Breast epithelium (tissue), 4 donors: ENCODE results near the gene NHLRC2. TPM values are rescaled to one million over a fixed set of nuclear protein-coding genes. Genes with fewer than 3 reads are reported as not detected.

Experiments
- DNase-seq, 2 donors: peaks; one replicate each; pipeline ENCODE4 v3.0.0-alpha.2; 2019; ENCODE audit warnings: low spot score in 2 of 2
- H3K27ac ChIP-seq, 2 donors: fragments of 200-600 bp; sonication (generic) in 1 of 2; one replicate each; pipeline ENCODE4 v1.5.1; 2016 to 2019; ENCODE audit warnings: mild to moderate bottlenecking in 1 of 2
- H3K27me3 ChIP-seq, 2 donors: fragments of 200-600 bp; sonication (generic) in 1 of 2; one replicate each; pipeline versions ENCODE4 v1.5.1 to v1.6.0; 2017 to 2019; ENCODE audit warnings: control low read depth in 1 of 2, mild to moderate bottlenecking in 1 of 2
- H3K36me3 ChIP-seq: fragments of 200-600 bp; one replicate; pipeline ENCODE4 v1.5.1; 2019
- H3K4me1 ChIP-seq, 2 donors: fragments of 200-600 bp; sonication (generic); one replicate each; pipeline ENCODE4 v1.5.1; 2016 to 2019; ENCODE audit warnings: control low read depth in 1 of 2
- H3K4me3 ChIP-seq, 3 donors: fragments of 200-600 bp; sonication (generic); 1 replicate in 2 of 3; 2 replicates in 1 of 3; pipeline ENCODE4 v1.5.1; 2016 to 2019; ENCODE audit warnings: mild to moderate bottlenecking in 3 of 3, moderate library complexity in 2 of 3
- H3K9me3 ChIP-seq, 2 donors: fragments of 200-600 bp; sonication (generic) in 1 of 2; one replicate each; pipeline ENCODE4 v1.5.1; 2016 to 2019; ENCODE audit warnings: control low read depth in 1 of 2
- POLR2A ChIP-seq: fragments of 450-650 bp; IDR thresholded peaks from one replicate; pipeline ENCODE4 v1.6.1; 2016; ENCODE audit warnings: antibody characterized with exemption, mild to moderate bottlenecking, moderate library complexity
- POLR2AphosphoS5 ChIP-seq, 3 donors: sonication (generic); formaldehyde crosslinking; IDR thresholded peaks; one replicate each; pipeline ENCODE4 v1.6.1; 2017; ENCODE audit warnings: antibody characterized with exemption in 3 of 3
- intact Hi-C: fragments of 100-400 bp; cut with DNase I; formaldehyde crosslinking; loops from one replicate; pipeline ENCODE4 v1.15.1; 2023; ENCODE audit warnings: low total_unique reads
- total RNA-seq, 3 donors: library from RNA; depleted of rRNA; stranded (reverse); fragments of >200 nt; gene quantifications; one replicate each; pipeline ENCODE4 v1.1.0, GENCODE V29; 2016
- TF ChIP-seq, protein P1 (sequence below), 3 donors: fragments of 450-650 bp; IDR thresholded peaks; one replicate each; pipeline ENCODE4 v1.5.1; 2016 to 2017; ENCODE audit warnings: antibody characterized with exemption in 3 of 3, mild to moderate bottlenecking in 3 of 3, moderate library complexity in 3 of 3

The NHLRC2 gene
- total RNA-seq, 3 donors from 2014 or later: 36.4 to 84.3 (median 56.0) TPM

DNA sequence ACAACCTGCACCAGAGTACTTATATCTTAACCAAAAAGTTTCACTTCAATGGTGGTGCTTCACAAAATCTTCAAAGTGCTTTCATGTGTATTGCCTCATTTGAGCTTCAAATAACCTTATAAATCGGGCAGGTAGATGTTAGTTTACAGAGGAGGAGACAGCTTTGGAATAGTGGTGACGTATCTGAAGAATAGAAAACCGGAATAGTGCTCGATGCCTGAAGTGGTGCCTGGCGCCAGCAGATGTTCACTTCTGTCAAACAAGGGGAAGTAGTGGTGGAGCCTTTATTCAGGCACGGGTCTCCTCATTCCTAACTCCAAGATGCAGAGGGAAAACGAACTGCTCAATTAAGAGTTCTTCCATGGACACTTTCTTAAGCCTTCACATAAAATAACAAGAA, 58.1 kb downstream of the NHLRC2 start:
- intact Hi-C loops: no loop called here
- Histone ChIP-seq H3K4me3 (no peak overlapping the region), H3K4me1 (no peaks in the 10 kb centered on the region), H3K27ac (no peak overlapping the region), H3K9me3 (no peaks in the 10 kb centered on the region), H3K27me3 (no peaks in the 10 kb centered on the region), H3K36me3 (no peaks in the 10 kb centered on the region)
- no peak for DNase-seq
- no peak for TF ChIP-seq POLR2A
- TF ChIP-seq, protein P1, sequence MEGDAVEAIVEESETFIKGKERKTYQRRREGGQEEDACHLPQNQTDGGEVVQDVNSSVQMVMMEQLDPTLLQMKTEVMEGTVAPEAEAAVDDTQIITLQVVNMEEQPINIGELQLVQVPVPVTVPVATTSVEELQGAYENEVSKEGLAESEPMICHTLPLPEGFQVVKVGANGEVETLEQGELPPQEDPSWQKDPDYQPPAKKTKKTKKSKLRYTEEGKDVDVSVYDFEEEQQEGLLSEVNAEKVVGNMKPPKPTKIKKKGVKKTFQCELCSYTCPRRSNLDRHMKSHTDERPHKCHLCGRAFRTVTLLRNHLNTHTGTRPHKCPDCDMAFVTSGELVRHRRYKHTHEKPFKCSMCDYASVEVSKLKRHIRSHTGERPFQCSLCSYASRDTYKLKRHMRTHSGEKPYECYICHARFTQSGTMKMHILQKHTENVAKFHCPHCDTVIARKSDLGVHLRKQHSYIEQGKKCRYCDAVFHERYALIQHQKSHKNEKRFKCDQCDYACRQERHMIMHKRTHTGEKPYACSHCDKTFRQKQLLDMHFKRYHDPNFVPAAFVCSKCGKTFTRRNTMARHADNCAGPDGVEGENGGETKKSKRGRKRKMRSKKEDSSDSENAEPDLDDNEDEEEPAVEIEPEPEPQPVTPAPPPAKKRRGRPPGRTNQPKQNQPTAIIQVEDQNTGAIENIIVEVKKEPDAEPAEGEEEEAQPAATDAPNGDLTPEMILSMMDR (IDR thresholded peaks at IDR 0.05): no peak
- TF ChIP-seq POLR2AphosphoS5 (IDR thresholded peaks at IDR 0.05): no peak

DNA sequence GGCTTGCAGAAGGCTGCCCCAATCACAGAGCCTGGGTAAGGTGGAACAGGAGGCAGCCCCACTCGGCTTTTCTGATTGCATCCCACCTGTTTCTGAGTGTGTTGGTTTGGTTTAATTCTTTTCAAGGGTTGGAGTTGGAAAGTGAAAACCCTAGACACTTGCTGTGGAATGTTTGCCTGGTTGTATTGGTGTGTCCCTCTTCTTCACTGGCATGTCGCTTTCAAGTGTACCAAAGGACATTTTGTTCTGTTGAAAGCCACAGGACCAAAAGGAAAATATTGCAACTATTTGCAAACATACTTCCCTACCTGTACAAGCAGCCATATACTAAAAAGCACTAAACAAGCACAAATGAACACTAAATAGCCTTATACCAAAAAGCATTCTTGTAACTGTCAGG, 60.5 kb downstream of the NHLRC2 start:
- Histone ChIP-seq H3K4me1 (no peaks in the 10 kb centered on the region), H3K9me3 (no peaks in the 10 kb centered on the region), H3K4me3 (no peak overlapping the region), H3K27ac (no peak overlapping the region), H3K27me3 (no peaks in the 10 kb centered on the region), H3K36me3 (no peaks in the 10 kb centered on the region)
- TF ChIP-seq POLR2A (no peak), POLR2AphosphoS5 (IDR thresholded peaks at IDR 0.05) (no peak)
- TF ChIP-seq, protein P1 (IDR thresholded peaks at IDR 0.05): no peak
- no peak for DNase-seq
- intact Hi-C loops: no loop called here

DNA sequence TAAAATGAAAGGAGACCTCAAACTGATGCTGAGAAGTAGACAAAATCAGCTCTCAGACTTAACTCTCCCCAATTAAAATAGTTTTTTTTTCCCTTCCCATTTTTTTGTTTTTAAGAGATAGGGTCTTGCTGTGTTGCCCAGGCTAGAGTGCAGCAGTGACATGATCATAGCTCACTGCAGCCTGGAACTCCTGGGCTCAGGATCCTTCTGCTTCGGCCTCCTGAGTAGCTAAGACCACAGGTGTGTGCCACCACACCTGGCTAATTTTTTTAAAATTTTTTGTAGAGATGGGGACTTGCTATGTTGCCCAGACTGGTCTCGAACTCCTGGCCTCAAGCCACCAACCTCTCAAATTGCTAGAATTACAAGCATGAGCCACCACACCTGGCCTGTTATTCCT, 61.1 kb downstream of the NHLRC2 start:
- TF ChIP-seq POLR2A (no peak), POLR2AphosphoS5 (IDR thresholded peaks at IDR 0.05) (no peak)
- TF ChIP-seq, protein P1 (IDR thresholded peaks at IDR 0.05): no peak
- H3K4me3 ChIP-seq: no peak overlapping the region
- H3K36me3 ChIP-seq: no peaks in the 10 kb centered on the region
- no peaks in the 10 kb centered on the region for H3K27me3 ChIP-seq
- DNase-seq: no peak
- H3K9me3 ChIP-seq: no peaks in the 10 kb centered on the region
- no peaks in the 10 kb centered on the region for H3K4me1 ChIP-seq
- intact Hi-C loops: no loop called here
- H3K27ac ChIP-seq: no peak overlapping the region

DNA sequence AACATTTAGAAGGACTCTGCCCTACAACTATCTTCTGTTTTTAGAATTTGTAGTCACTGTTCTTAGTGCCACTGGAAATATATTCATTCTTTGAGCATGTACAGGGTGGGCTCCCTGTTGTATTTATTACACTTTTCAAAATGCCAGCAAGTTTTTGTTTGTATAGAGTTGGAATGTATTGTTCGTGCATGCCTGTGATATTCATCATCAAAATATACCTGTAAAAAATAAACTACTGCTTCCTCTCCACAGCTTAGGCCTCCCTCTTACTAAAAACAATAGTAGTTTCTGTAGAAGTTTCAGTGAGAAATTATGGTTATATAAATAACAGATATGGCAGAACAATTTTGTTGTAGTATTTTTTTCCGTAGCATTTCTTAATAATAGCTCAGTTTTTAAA, 61.6 kb downstream of the NHLRC2 start:
- TF ChIP-seq, protein P1 (IDR thresholded peaks at IDR 0.05): no peak
- TF ChIP-seq POLR2AphosphoS5 (IDR thresholded peaks at IDR 0.05): no peak
- no peak for TF ChIP-seq POLR2A
- intact Hi-C loops: no loop called here
- Histone ChIP-seq H3K4me1 (no peaks in the 10 kb centered on the region), H3K27ac (no peak overlapping the region), H3K4me3 (no peak overlapping the region), H3K36me3 (no peaks in the 10 kb centered on the region), H3K27me3 (no peaks in the 10 kb centered on the region), H3K9me3 (no peaks in the 10 kb centered on the region)
- DNase-seq: no peak

DNA sequence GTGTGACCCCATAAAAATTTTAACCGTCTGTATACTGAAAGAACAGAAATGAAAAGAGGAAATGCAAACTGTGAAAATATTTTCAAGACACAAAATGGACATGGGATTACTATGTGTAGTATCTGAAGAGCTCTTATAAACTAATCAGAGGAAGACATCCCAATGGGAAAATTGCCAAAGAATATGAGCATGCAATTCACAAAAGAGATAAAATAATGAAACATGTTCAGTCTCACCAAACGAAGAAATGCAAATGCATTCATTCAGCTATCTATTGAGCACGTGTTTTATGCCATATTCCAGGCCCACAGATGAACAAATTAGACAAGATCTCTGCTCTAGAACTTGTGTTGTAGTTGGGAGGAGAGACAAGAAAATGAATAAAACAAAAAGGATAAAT, 63.2 kb downstream of the NHLRC2 start:
- H3K27ac ChIP-seq: no peak overlapping the region
- intact Hi-C loops: no loop called here
- no peaks in the 10 kb centered on the region for H3K36me3 ChIP-seq
- DNase-seq: no peak
- no peaks in the 10 kb centered on the region for H3K27me3 ChIP-seq
- no peaks in the 10 kb centered on the region for H3K4me1 ChIP-seq
- TF ChIP-seq POLR2A (no peak), POLR2AphosphoS5 (IDR thresholded peaks at IDR 0.05) (no peak)
- TF ChIP-seq, protein P1 (IDR thresholded peaks at IDR 0.05): no peak
- no peak overlapping the region for H3K4me3 ChIP-seq
- no peaks in the 10 kb centered on the region for H3K9me3 ChIP-seq
